GM23248 (cell line): ENCODE measurements around the gene MYH15. TPM values are rescaled to one million over a fixed set of nuclear protein-coding genes. Genes with fewer than 3 reads are reported as not detected.
A peak's percentile ranks its signal among the peaks of the same experiment; 100 is the strongest.

ENCODE experiments used
- DNase-seq: peaks from one replicate; pipeline ENCODE4 v3.0.0-alpha.2; 2015
- H2AFZ ChIP-seq: fragments of 200-600 bp; sonication (generic); 2 replicates; pipeline ENCODE4 v1.6.1; 2016; ENCODE audit warnings: antibody characterized with exemption
- H3F3A ChIP-seq: fragments of 200-600 bp; sonication (generic); 2 replicates; pipeline ENCODE4 v1.6.1; 2016; ENCODE audit warnings: mild to moderate bottlenecking, antibody characterized with exemption, mixed run types; ENCODE audit not compliant: insufficient read depth
- H3K27ac ChIP-seq: fragments of 200-600 bp; sonication (generic); 2 replicates; pipeline ENCODE4 v1.5.1; 2016; ENCODE audit warnings: mild to moderate bottlenecking
- H3K27me3 ChIP-seq: fragments of 200-600 bp; sonication (generic); replicated peaks from 2 replicates; pipeline ENCODE4 v1.6.1; 2016; ENCODE audit warnings: mild to moderate bottlenecking; ENCODE audit not compliant: insufficient read depth
- H3K36me3 ChIP-seq: fragments of 200-600 bp; sonication (generic); 2 replicates; pipeline ENCODE4 v1.6.1; 2016; ENCODE audit warnings: low read depth, mild to moderate bottlenecking
- H3K4me1 ChIP-seq: fragments of 200-600 bp; sonication (generic); 2 replicates; pipeline ENCODE4 v1.6.1; 2016; ENCODE audit warnings: mild to moderate bottlenecking; ENCODE audit not compliant: insufficient read depth
- H3K4me2 ChIP-seq: fragments of 200-600 bp; sonication (generic); one replicate; pipeline ENCODE4 v1.6.1; 2016; ENCODE audit warnings: mild to moderate bottlenecking; ENCODE audit not compliant: unreplicated experiment
- H3K4me3 ChIP-seq: fragments of 200-600 bp; sonication (generic); 2 replicates; pipeline ENCODE4 v1.5.1; 2016; ENCODE audit warnings: mild to moderate bottlenecking
- H3K79me2 ChIP-seq: fragments of 200-600 bp; sonication (generic); 2 replicates; pipeline ENCODE4 v1.6.1; 2016; ENCODE audit warnings: mild to moderate bottlenecking; ENCODE audit not compliant: insufficient read depth
- H3K9ac ChIP-seq: fragments of 200-600 bp; sonication (generic); 2 replicates; pipeline ENCODE4 v1.6.1; 2016; ENCODE audit warnings: mild to moderate bottlenecking
- H3K9me2 ChIP-seq: fragments of 200-600 bp; sonication (generic); 2 replicates; pipeline ENCODE4 v1.6.1; 2016; ENCODE audit warnings: mixed run types, mild to moderate bottlenecking, moderate library complexity; ENCODE audit not compliant: insufficient read depth
- H3K9me3 ChIP-seq: fragments of 200-600 bp; sonication (generic); one replicate; pipeline ENCODE4 v1.6.1; 2017; ENCODE audit warnings: low read depth
- H4K20me1 ChIP-seq: fragments of 200-600 bp; sonication (generic); 2 replicates; pipeline ENCODE4 v1.6.0; 2016; ENCODE audit not compliant: insufficient read depth
- EZH2 ChIP-seq: fragments of 200-600 bp; sonication (generic); IDR thresholded peaks from 2 replicates; pipeline ENCODE4 v1.6.1; 2018; ENCODE audit warnings: antibody characterized with exemption, mild to moderate bottlenecking; ENCODE audit not compliant: insufficient read depth, poor library complexity, severe bottlenecking
- EZH2phosphoT487 ChIP-seq: fragments of 200-600 bp; sonication (generic); IDR thresholded peaks from 2 replicates; pipeline ENCODE4 v1.6.1; 2018; ENCODE audit warnings: antibody characterized with exemption, moderate library complexity, mild to moderate bottlenecking, low read depth; ENCODE audit not compliant: insufficient read depth
- WGBS, 2 experiments: methylation state at CpG; one replicate each; pipeline ENCODE4 v1.1.6; 2015 to 2017; ENCODE audit warnings: low lambda C conversion rate in 2 of 2, low coverage in 1 of 2; ENCODE audit errors: missing lambda C conversion rate in 2 of 2; 5-methylcytosine and 5-hydroxymethylcytosine counted together
- in situ Hi-C: fragments of 300-500 bp; cut with MboI; formaldehyde crosslinking; loops from 2 replicates; pipeline ENCODE4 v1.15.0; 2020
- polyA plus RNA-seq: library from polyadenylated mRNA; unstranded; fragments of >200 nt; fragmentation: Nextera tagmentation; extraction: Ambion mirVana; gene quantifications from 2 replicates; pipeline ENCODE4 v1.2.1, GENCODE V29; 2016
- total RNA-seq: library from RNA; depleted of rRNA; stranded (reverse); fragments of >200 nt; shearing (Covaris generic); gene quantifications from 2 replicates; pipeline ENCODE4 v1.2.3, GENCODE V29; 2014

Gene MYH15
- total and polyA plus RNA-seq, 2 experiments from 2014 or later: 0.08 to 0.11 TPM

DNA sequence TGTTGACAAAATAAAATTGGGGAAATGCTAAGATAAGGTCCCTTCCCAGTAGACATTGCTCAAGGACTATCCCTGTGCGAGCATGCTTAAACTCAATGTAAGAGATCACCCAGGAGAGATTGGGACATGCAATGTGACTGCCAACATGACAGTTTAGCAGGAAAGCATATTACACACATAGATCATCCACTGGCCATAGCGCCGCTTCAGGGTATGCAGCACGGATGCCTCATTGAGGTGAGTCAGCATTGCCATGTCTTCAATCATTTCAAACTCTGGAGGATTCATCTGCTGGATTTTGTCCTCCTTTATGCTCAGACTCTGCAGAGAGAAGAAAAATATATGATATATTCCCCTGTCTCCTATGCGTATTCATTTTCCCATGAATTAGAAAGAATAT lies 8.9 kb downstream of the MYH15 start:
- Histone ChIP-seq H3F3A (no peaks in the 10 kb centered on the region), H3K9me3 (no peaks in the 10 kb centered on the region), H3K4me1 (no peaks in the 10 kb centered on the region), H3K27ac (no peak overlapping the region), H2AFZ (no peak overlapping the region), H3K4me2 (no peak overlapping the region), H3K36me3 (no peaks in the 10 kb centered on the region), H4K20me1 (no peaks in the 10 kb centered on the region), H3K27me3 (no peaks in the 10 kb centered on the region), H3K4me3 (no peak overlapping the region), H3K79me2 (no peaks in the 10 kb centered on the region), H3K9me2 (no peaks in the 10 kb centered on the region), H3K9ac (no peak overlapping the region)
- 91 to 92% methylated on average over 5 of the region's 5 CpGs for WGBS, 2 experiments
- DNase-seq: peak; percentile 6
- no peak for TF ChIP-seq EZH2
- TF ChIP-seq EZH2phosphoT487: no peak
- in situ Hi-C loops: no loop called here

DNA sequence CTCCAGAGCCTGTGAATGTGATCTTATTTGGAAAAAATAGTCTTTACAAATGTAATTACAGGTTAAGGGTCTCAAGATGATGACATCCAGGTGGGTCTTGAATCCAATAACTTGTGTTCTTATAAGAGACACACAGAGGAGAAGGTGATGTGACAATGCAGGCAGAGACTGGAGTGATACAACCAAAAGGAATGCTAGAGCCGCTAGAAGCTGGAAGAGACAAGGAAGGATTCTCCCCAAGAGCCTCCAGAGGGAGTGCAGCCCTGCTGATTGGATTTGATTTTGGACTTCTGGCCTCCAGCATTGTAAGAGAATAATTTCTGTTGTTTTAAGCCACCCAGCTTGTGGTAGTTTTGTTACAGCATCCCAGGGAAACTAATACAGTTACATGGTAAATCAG lies 9.7 kb downstream of the MYH15 start:
- Histone ChIP-seq H3K4me3 (no peak overlapping the region), H3K9me2 (no peaks in the 10 kb centered on the region), H3K36me3 (no peaks in the 10 kb centered on the region), H3K79me2 (no peaks in the 10 kb centered on the region), H3F3A (no peaks in the 10 kb centered on the region), H2AFZ (no peak overlapping the region), H3K9me3 (no peaks in the 10 kb centered on the region), H3K9ac (no peak overlapping the region), H3K4me1 (no peaks in the 10 kb centered on the region), H3K4me2 (no peak overlapping the region), H3K27ac (no peak overlapping the region), H3K27me3 (no peaks in the 10 kb centered on the region), H4K20me1 (no peaks in the 10 kb centered on the region)
- TF ChIP-seq EZH2phosphoT487: no peak
- DNase-seq: peak; percentile 25
- in situ Hi-C loops: no loop called here
- WGBS, 2 experiments: 84 to 92% methylated on average over 1 of the region's 1 CpG

DNA sequence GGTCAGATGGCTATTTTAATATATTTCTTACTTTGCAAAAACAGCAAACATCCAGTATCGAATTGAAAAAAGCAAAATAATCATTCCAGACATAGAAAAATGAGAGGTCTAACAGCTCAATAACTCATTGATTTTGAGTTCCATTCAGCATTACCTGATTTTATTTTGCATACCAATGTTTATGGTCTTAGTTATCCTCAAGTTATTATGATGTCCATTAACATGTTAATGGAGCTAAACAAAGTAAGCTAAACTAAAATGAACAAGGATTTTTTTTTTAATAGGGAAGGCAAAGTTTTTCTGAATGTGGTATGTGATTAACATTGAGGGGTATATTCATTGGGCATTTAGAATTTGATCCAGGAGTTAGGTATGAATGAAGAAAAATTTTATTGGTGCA lies 13.1 kb downstream of the MYH15 start:
- Histone ChIP-seq H3K27ac (no peak overlapping the region), H2AFZ (no peak overlapping the region), H3K4me1 (no peaks in the 10 kb centered on the region), H3K9me2 (no peaks in the 10 kb centered on the region), H3K4me2 (no peak overlapping the region), H3F3A (no peaks in the 10 kb centered on the region), H3K4me3 (no peak overlapping the region), H4K20me1 (no peaks in the 10 kb centered on the region), H3K27me3 (no peaks in the 10 kb centered on the region), H3K79me2 (no peaks in the 10 kb centered on the region), H3K36me3 (no peaks in the 10 kb centered on the region), H3K9me3 (no peaks in the 10 kb centered on the region), H3K9ac (no peak overlapping the region)
- no peak for DNase-seq
- 86 to 97% methylated on average over 1 of the region's 1 CpG for WGBS, 2 experiments
- no peak for TF ChIP-seq EZH2
- TF ChIP-seq EZH2phosphoT487: no peak
- in situ Hi-C loops: loop anchor here (25.0 kb wide), 1 partner anchor 415 kb away; no protein-coding TSS in a partner anchor

DNA sequence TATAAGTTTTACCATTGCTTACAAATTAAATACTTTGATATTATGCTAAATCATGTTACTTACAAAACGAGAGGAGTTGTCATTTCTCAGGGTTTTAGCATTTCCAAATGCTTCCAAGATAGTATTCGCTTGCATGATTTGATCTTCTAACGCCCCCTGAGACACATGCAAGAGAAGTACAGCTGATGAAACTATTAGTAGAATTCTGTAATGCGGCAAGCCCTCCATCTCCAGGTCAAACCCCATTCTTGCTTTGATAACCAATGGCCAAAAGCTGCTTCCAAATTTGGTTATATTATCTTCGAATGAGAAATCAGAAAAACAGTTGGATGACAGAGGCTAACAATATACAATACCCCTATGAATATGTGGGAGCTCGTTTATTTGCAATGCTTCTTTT lies 14.7 kb downstream of the MYH15 start:
- H3K27ac ChIP-seq: no peak overlapping the region
- H3K9me2 ChIP-seq: no peaks in the 10 kb centered on the region
- H3K36me3 ChIP-seq: no peaks in the 10 kb centered on the region
- H4K20me1 ChIP-seq: no peaks in the 10 kb centered on the region
- no peaks in the 10 kb centered on the region for H3K9me3 ChIP-seq
- H3K4me3 ChIP-seq: no peak overlapping the region
- TF ChIP-seq EZH2: no peak
- no peak for TF ChIP-seq EZH2phosphoT487
- H3K27me3 ChIP-seq: no peaks in the 10 kb centered on the region
- no peak overlapping the region for H3K9ac ChIP-seq
- no peaks in the 10 kb centered on the region for H3K79me2 ChIP-seq
- H3F3A ChIP-seq: no peaks in the 10 kb centered on the region
- H2AFZ ChIP-seq: no peak overlapping the region
- DNase-seq: no peak
- no peaks in the 10 kb centered on the region for H3K4me1 ChIP-seq
- no peak overlapping the region for H3K4me2 ChIP-seq
- in situ Hi-C loops: loop anchor here (25.0 kb wide), 1 partner anchor 417 kb away; no protein-coding TSS in a partner anchor
- 84 to 86% methylated on average over 6 of the region's 6 CpGs for WGBS, 2 experiments

DNA sequence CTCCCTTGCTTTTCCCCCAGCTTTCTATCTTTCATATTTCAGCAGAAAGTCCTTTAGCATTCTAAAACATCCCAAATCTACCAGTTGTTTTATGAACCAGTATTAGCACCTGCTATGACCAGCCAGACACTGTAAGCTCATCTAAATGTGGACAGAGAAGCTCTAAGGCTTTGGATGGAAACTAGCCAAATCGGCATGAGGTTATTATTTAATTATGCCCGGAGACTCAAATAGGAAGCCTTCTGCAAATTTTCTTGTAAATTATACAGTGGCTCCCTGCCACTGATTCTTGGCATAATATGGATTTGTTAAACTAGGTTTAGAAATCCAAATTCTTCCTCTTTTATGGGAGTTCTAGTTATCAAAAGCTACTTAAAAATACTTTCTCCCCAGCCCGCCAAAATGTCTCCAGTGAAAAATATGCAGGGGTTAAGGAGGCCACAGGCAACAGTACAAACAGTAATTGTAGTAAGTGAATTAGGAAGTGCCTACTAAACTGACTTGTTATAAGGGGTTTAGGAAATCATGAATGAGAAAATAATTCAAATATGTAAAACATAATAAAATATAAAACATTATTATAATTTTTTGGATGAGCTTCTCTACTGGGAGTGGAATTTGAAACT lies 15.4 kb downstream of the MYH15 start:
- H3K9me3 ChIP-seq: no peaks in the 10 kb centered on the region
- no peak for DNase-seq
- no peaks in the 10 kb centered on the region for H3K9me2 ChIP-seq
- H3K4me2 ChIP-seq: no peak overlapping the region
- no peaks in the 10 kb centered on the region for H3K79me2 ChIP-seq
- H3K4me3 ChIP-seq: no peak overlapping the region
- no peak for TF ChIP-seq EZH2
- no peak for TF ChIP-seq EZH2phosphoT487
- no peak overlapping the region for H3K27ac ChIP-seq
- H3K9ac ChIP-seq: no peak overlapping the region
- in situ Hi-C loops: loop anchor here (25.0 kb wide), 1 partner anchor 417 kb away; no protein-coding TSS in a partner anchor
- H3K36me3 ChIP-seq: no peaks in the 10 kb centered on the region
- no peaks in the 10 kb centered on the region for H3F3A ChIP-seq
- no peaks in the 10 kb centered on the region for H3K27me3 ChIP-seq
- H4K20me1 ChIP-seq: no peaks in the 10 kb centered on the region
- 27 to 34% methylated on average over 3 of the region's 3 CpGs for WGBS, 2 experiments
- no peak overlapping the region for H2AFZ ChIP-seq
- no peaks in the 10 kb centered on the region for H3K4me1 ChIP-seq
